Muscle of leg (tissue), 16 donors: Measurements from ENCODE around the gene KYNU. TPM values are rescaled to one million over a fixed set of nuclear protein-coding genes. Genes with fewer than 3 reads are reported as not detected.

ENCODE experiments used
- DNase-seq: peaks from one replicate; pipeline ENCODE4 v3.0.0; 2013
- H3K27ac ChIP-seq: one replicate; pipeline ENCODE4 v1.5.1; 2013; ENCODE audit warnings: mild to moderate bottlenecking, low read length, control low read depth
- H3K27me3 ChIP-seq: one replicate; pipeline ENCODE4 v1.6.1; 2013; ENCODE audit warnings: low read length; ENCODE audit not compliant: control insufficient read depth, insufficient read depth
- H3K36me3 ChIP-seq: one replicate; pipeline ENCODE4 v1.6.1; 2013; ENCODE audit warnings: low read length; ENCODE audit not compliant: control insufficient read depth, insufficient read depth
- H3K4me1 ChIP-seq: one replicate; pipeline ENCODE4 v1.6.1; 2013; ENCODE audit warnings: low read length; ENCODE audit not compliant: control insufficient read depth, insufficient read depth
- H3K4me3 ChIP-seq: one replicate; pipeline ENCODE4 v1.5.1; 2013; ENCODE audit warnings: low read length, control low read depth
- H3K9me3 ChIP-seq: replicated peaks from 2 replicates; pipeline ENCODE4 v1.6.1; 2013; ENCODE audit warnings: low read depth, low read length; ENCODE audit not compliant: control insufficient read depth
- WGBS: methylation state at CpG from one replicate; pipeline ENCODE4 v1.1.5; 2013; ENCODE audit warnings: missing lambda C conversion rate; ENCODE audit not compliant: insufficient coverage; 5-methylcytosine and 5-hydroxymethylcytosine counted together
- long read RNA-seq, 11 donors: transcript quantifications; one replicate each; lab custom pipeline, GENCODE V29; 2026
- polyA plus RNA-seq, 8 donors: library from polyadenylated mRNA; unstranded; fragments of 120-200 nt; gene quantifications; one replicate each; pipeline versions ENCODE4 v1.2.1 to v1.2.3, GENCODE V29; 2013; ENCODE audit warnings: inconsistent platforms in 1 of 8, low replicate concordance in 1 of 8; ENCODE audit not compliant: insufficient read length in 8 of 8, insufficient read depth in 1 of 8
- total RNA-seq: library from RNA; stranded (reverse); fragments of 120-200 nt; gene quantifications from one replicate; pipeline ENCODE4 v1.2.4, GENCODE V29; 2013

KYNU gene
- total RNA-seq = 0.84 TPM
- polyA plus RNA-seq = under 1 TPM; 0.65 to 0.80 (median 0.75) TPM
- long read RNA-seq, donor 1, full-length matches to known transcripts = 1 of 1 reads
- long read RNA-seq, donor 1, partial matches to known transcripts = 0 of 1 reads
- long read RNA-seq, donor 1, other reads (novel, unspliced or antisense) = 0 of 1 reads
- long read RNA-seq, donor 2 = 0 reads
- long read RNA-seq, donor 3, full-length matches to known transcripts = 1 of 1 reads
- long read RNA-seq, donor 3, partial matches to known transcripts = 0 of 1 reads
- long read RNA-seq, donor 3, other reads (novel, unspliced or antisense) = 0 of 1 reads
- long read RNA-seq, donor 4 = 0 reads
- long read RNA-seq, donor 5 = 0 reads
- long read RNA-seq, donor 6 = 0 reads
- long read RNA-seq, donor 7, full-length matches to known transcripts = 1 of 1 reads
- long read RNA-seq, donor 7, partial matches to known transcripts = 0 of 1 reads
- long read RNA-seq, donor 7, other reads (novel, unspliced or antisense) = 0 of 1 reads
- long read RNA-seq, donor 8 = 0 reads
- long read RNA-seq, donor 9 = 0 reads
- long read RNA-seq, donor 10, full-length matches to known transcripts = 1 of 1 reads
- long read RNA-seq, donor 10, partial matches to known transcripts = 0 of 1 reads
- long read RNA-seq, donor 10, other reads (novel, unspliced or antisense) = 0 of 1 reads
- long read RNA-seq, donor 11 = 0 reads

- DNase-seq = peak; percentile 14
- Histone ChIP-seq H3K4me3 (no peak within 1 kb of the TSS), H3K27me3 (no peaks in the 10 kb centered on the region), H3K9me3 (no peaks in the 10 kb centered on the region), H3K36me3 (no peaks in the 10 kb centered on the region), H3K4me1 (no peaks in the 10 kb centered on the region), H3K27ac (no peak within 1 kb of the TSS)
- no CpG with 5 or more reads among the region's 2 CpGs for WGBS
Measured at GRCh38 chr2:142877216-142877838, at the start of gene KYNU. Gene KYNU, plus strand, starts transcription at chr2:142877664. Its CDS starts 7,704 bp downstream, at chr2:142885368.

GRCh38 chr2:142834021-142834420, 43.4 kb upstream of the KYNU start:
- DNase-seq = no peak
- no peaks in the 10 kb centered on the region for H3K4me1 ChIP-seq
- H3K27ac ChIP-seq = no peak overlapping the region
- no peak overlapping the region for H3K4me3 ChIP-seq
- no peaks in the 10 kb centered on the region for H3K36me3 ChIP-seq
- no peaks in the 10 kb centered on the region for H3K9me3 ChIP-seq
- H3K27me3 ChIP-seq = no peaks in the 10 kb centered on the region
- WGBS = no CpG with 5 or more reads among the region's 1 CpG

GRCh38 chr2:142840436-142840835, 37.0 kb upstream of the KYNU start:
- H3K9me3 ChIP-seq = no peaks in the 10 kb centered on the region
- no peak overlapping the region for H3K4me3 ChIP-seq
- no peaks in the 10 kb centered on the region for H3K4me1 ChIP-seq
- H3K27ac ChIP-seq = no peak overlapping the region
- H3K36me3 ChIP-seq = no peaks in the 10 kb centered on the region
- no peak for DNase-seq
- no peaks in the 10 kb centered on the region for H3K27me3 ChIP-seq

- Histone ChIP-seq H3K27me3 (no peaks in the 10 kb centered on the region), H3K4me1 (no peaks in the 10 kb centered on the region), H3K27ac (no peak overlapping the region), H3K9me3 (no peaks in the 10 kb centered on the region), H3K36me3 (no peaks in the 10 kb centered on the region), H3K4me3 (no peak overlapping the region)
- DNase-seq = no peak
- whole genome bisulfite sequencing = no CpG with 5 or more reads among the region's 2 CpGs
Measured at GRCh38 chr2:142841788-142842187, 35.7 kb upstream of the KYNU start.

GRCh38 chr2:142842369-142842768, 35.1 kb upstream of the KYNU start:
- H3K27me3 ChIP-seq = no peaks in the 10 kb centered on the region
- no peaks in the 10 kb centered on the region for H3K4me1 ChIP-seq
- DNase-seq = no peak
- H3K4me3 ChIP-seq = no peak overlapping the region
- H3K9me3 ChIP-seq = no peaks in the 10 kb centered on the region
- no peak overlapping the region for H3K27ac ChIP-seq
- H3K36me3 ChIP-seq = no peaks in the 10 kb centered on the region
- no CpG with 5 or more reads among the region's 1 CpG for WGBS

GRCh38 chr2:142843731-142844130, 33.7 kb upstream of the KYNU start:
- Histone ChIP-seq H3K36me3 (no peaks in the 10 kb centered on the region), H3K4me1 (no peaks in the 10 kb centered on the region), H3K27ac (no peak overlapping the region), H3K9me3 (no peaks in the 10 kb centered on the region), H3K4me3 (no peak overlapping the region), H3K27me3 (no peaks in the 10 kb centered on the region)
- WGBS = no CpG with 5 or more reads among the region's 2 CpGs
- peak; percentile 2 for DNase-seq

- Histone ChIP-seq H3K27ac (no peak overlapping the region), H3K4me1 (no peaks in the 10 kb centered on the region), H3K36me3 (no peaks in the 10 kb centered on the region), H3K4me3 (no peak overlapping the region), H3K9me3 (no peaks in the 10 kb centered on the region), H3K27me3 (no peaks in the 10 kb centered on the region)
- no peak for DNase-seq
- WGBS = no CpG with 5 or more reads among the region's 2 CpGs
Measured at GRCh38 chr2:142848023-142848606, 29.3 kb upstream of the KYNU start.

- H3K4me1 ChIP-seq = no peaks in the 10 kb centered on the region
- WGBS = 40% methylated on average over 1 of the region's 3 CpGs
- no peak overlapping the region for H3K27ac ChIP-seq
- H3K36me3 ChIP-seq = no peaks in the 10 kb centered on the region
- no peak overlapping the region for H3K4me3 ChIP-seq
- no peaks in the 10 kb centered on the region for H3K9me3 ChIP-seq
- no peak for DNase-seq
- no peaks in the 10 kb centered on the region for H3K27me3 ChIP-seq
Measured at GRCh38 chr2:142849820-142850219, 27.6 kb upstream of the KYNU start.

- Histone ChIP-seq H3K36me3 (no peaks in the 10 kb centered on the region), H3K27ac (no peak overlapping the region), H3K4me1 (no peaks in the 10 kb centered on the region), H3K9me3 (no peaks in the 10 kb centered on the region), H3K27me3 (no peaks in the 10 kb centered on the region), H3K4me3 (no peak overlapping the region)
- DNase-seq = no peak
- WGBS = no CpG with 5 or more reads among the region's 6 CpGs
Measured at GRCh38 chr2:142853912-142854311, 23.6 kb upstream of the KYNU start.
